Tibial artery (tissue), 4 donors: ENCODE results near the gene SIRPG.

Experiments used
- DNase-seq, 2 donors: peaks; one replicate each; pipeline ENCODE4 v3.0.0-alpha.2; 2019
- H3K27ac ChIP-seq, 2 donors: fragments of 200-600 bp; sonication (generic) in 1 of 2; 1 replicate in 1 of 2; 2 replicates in 1 of 2; pipeline ENCODE4 v1.5.1; 2018 to 2019; ENCODE audit warnings: mild to moderate bottlenecking in 1 of 2
- H3K27me3 ChIP-seq, 2 donors: fragments of 200-600 bp; sonication (generic) in 1 of 2; one replicate each; pipeline versions ENCODE4 v1.5.1 to v1.6.0; 2016 to 2019
- H3K36me3 ChIP-seq, 3 donors: fragments of 200-600 bp; sonication (generic) in 2 of 3; one replicate each; pipeline ENCODE4 v1.5.1; 2016 to 2019; ENCODE audit warnings: mild to moderate bottlenecking in 2 of 3
- H3K4me1 ChIP-seq, 4 donors: fragments of 200-600 bp; sonication (generic) in 2 of 4; 1 replicate in 3 of 4; 2 replicates in 1 of 4; pipeline ENCODE4 v1.5.1; 2016 to 2019
- H3K4me3 ChIP-seq, 2 donors: fragments of 200-600 bp; sonication (generic) in 1 of 2; 1 replicate in 1 of 2; 2 replicates in 1 of 2; pipeline ENCODE4 v1.5.1; 2018 to 2019; ENCODE audit warnings: mild to moderate bottlenecking in 2 of 2
- H3K9me3 ChIP-seq, 3 donors: fragments of 200-600 bp; sonication (generic) in 1 of 3; one replicate each; pipeline ENCODE4 v1.5.1; 2016 to 2019
- intact Hi-C: fragments of 100-400 bp; cut with DNase I; formaldehyde crosslinking; loops from one replicate; pipeline ENCODE4 v1.15.0; 2023; ENCODE audit warnings: low total_unique reads
- TF ChIP-seq, protein P1 (sequence below), 2 experiments: fragments of 200-600 bp in 1 of 2; fragments of 450-650 bp in 1 of 2; IDR thresholded peaks; one replicate each; pipeline ENCODE4 v1.5.1; 2017 to 2019; ENCODE audit warnings: antibody characterized with exemption in 2 of 2, mild to moderate bottlenecking in 1 of 2, moderate library complexity in 1 of 2

Gene SIRPG

DNA sequence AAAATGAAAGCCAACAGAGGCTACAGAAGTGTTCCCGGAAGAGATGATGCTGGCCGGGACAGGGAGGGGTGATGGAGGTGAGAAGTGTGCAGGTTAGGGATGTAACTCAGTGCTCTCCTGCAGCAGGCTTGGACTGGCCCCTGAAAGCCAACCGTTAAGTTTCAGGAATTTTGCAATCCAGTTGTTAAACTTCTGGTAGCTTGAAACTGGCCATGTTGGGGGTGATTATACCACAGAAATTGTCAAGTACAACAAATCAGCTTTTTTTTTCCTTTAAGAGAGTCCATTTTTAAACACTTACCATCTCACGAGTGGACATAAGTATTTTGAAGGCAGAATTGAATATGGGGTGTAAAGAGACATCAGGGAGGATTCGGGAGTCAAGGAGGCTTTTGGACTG, 29.0 kb downstream of the SIRPG start:
- H3K36me3 ChIP-seq, result no peaks in the 10 kb centered on the region
- no peaks in the 10 kb centered on the region for H3K4me1 ChIP-seq
- no peaks in the 10 kb centered on the region for H3K27me3 ChIP-seq
- DNase-seq, result no peak
- TF ChIP-seq, protein P1, sequence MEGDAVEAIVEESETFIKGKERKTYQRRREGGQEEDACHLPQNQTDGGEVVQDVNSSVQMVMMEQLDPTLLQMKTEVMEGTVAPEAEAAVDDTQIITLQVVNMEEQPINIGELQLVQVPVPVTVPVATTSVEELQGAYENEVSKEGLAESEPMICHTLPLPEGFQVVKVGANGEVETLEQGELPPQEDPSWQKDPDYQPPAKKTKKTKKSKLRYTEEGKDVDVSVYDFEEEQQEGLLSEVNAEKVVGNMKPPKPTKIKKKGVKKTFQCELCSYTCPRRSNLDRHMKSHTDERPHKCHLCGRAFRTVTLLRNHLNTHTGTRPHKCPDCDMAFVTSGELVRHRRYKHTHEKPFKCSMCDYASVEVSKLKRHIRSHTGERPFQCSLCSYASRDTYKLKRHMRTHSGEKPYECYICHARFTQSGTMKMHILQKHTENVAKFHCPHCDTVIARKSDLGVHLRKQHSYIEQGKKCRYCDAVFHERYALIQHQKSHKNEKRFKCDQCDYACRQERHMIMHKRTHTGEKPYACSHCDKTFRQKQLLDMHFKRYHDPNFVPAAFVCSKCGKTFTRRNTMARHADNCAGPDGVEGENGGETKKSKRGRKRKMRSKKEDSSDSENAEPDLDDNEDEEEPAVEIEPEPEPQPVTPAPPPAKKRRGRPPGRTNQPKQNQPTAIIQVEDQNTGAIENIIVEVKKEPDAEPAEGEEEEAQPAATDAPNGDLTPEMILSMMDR (IDR thresholded peaks at IDR 0.05), result no peak
- H3K9me3 ChIP-seq, result no peaks in the 10 kb centered on the region
- no peak overlapping the region for H3K27ac ChIP-seq
- no peak overlapping the region for H3K4me3 ChIP-seq
- intact Hi-C loops, result no loop called here

DNA sequence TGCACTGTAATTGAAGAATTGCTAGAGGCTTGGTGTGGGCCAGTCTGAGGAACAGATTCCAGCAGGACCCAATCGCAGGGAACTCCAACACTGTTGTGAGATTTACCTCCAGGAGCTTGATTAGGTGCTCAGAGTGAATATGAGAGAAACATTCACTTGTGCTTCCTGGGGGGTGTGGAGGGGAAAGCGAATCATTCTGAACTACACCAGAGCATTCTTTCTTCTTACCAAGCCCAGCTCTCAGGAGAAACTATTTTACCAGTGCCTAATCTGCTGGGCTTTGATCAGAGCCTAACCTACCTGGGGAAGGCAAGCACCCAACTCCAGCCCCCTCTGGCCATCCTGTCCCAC, 30.4 kb downstream of the SIRPG start:
- no peaks in the 10 kb centered on the region for H3K4me1 ChIP-seq
- H3K27me3 ChIP-seq, result no peaks in the 10 kb centered on the region
- TF ChIP-seq, protein P1 (IDR thresholded peaks at IDR 0.05), result no peak
- no peaks in the 10 kb centered on the region for H3K9me3 ChIP-seq
- no peaks in the 10 kb centered on the region for H3K36me3 ChIP-seq
- intact Hi-C loops, result no loop called here
- no peak overlapping the region for H3K4me3 ChIP-seq
- no peak for DNase-seq
- H3K27ac ChIP-seq, result no peak overlapping the region

DNA sequence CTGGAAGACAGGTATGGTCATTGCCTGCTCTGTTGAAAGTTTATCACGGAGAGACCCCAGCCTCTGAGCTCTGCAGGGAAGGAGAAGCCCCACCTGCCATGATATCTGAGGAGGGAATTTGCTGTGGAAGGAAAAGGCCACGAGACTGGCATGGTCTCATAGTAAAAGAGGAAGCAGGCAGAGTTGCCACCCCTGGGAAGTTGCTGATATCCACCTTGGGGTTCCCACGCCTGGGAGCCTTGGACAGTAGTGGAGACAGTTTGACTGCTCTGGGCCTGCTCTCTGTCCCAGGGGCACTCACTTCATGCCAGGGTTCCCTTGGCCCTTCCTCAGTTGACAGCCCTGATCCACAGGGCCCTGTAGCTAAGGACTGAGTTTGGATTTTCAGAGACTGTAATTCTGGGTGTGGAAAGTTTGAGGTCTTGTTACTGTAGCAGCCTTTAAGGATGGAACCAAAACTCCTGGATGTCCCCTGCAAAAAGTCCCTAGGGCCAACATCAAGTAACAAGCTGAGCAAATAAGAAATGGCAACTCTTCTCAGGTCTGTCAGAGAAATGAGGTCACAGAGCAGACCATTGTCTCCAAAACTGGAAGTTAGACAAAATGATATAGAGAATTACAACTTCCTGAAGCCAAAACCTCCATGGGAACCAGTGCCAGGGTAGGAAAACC, 30.9 kb downstream of the SIRPG start:
- no peak overlapping the region for H3K4me3 ChIP-seq
- no peaks in the 10 kb centered on the region for H3K4me1 ChIP-seq
- no peaks in the 10 kb centered on the region for H3K9me3 ChIP-seq
- no peak overlapping the region for H3K27ac ChIP-seq
- no peaks in the 10 kb centered on the region for H3K36me3 ChIP-seq
- no peak for DNase-seq
- intact Hi-C loops, result no loop called here
- H3K27me3 ChIP-seq, result no peaks in the 10 kb centered on the region
- TF ChIP-seq, protein P1 (IDR thresholded peaks at IDR 0.05), result no peak

DNA sequence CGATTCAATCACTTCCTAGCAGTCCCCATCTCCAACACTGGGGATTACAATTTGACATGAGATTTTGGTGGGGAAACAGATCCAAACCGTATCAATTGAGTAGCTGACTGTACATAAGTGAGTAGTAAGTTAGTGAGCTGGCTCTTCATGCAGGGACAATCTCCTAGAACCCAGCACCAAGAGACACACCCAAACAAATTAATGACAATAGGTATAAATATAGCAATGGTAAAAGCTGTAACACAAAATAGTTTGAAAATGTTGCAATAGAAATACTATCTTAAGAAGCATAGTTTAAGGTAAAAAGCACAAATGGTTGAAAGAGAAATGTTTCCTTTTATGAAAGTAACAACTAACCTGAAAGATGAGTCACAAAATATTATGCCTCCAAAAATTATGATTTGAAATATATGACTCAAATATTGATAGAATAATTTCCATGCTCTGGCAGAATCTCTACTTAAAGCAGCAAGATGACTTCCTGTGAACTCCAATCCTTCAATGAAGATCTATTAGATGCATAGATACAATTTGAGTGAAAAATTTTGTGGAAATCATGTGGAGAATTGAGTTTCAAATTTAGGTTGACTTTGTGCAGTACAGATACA, 32.4 kb downstream of the SIRPG start:
- Histone ChIP-seq H3K9me3 (no peaks in the 10 kb centered on the region), H3K4me3 (no peak overlapping the region), H3K27me3 (no peaks in the 10 kb centered on the region), H3K27ac (no peak overlapping the region), H3K4me1 (no peaks in the 10 kb centered on the region), H3K36me3 (no peaks in the 10 kb centered on the region)
- intact Hi-C loops, result no loop called here
- DNase-seq, result no peak
- TF ChIP-seq, protein P1 (IDR thresholded peaks at IDR 0.05), result no peak

DNA sequence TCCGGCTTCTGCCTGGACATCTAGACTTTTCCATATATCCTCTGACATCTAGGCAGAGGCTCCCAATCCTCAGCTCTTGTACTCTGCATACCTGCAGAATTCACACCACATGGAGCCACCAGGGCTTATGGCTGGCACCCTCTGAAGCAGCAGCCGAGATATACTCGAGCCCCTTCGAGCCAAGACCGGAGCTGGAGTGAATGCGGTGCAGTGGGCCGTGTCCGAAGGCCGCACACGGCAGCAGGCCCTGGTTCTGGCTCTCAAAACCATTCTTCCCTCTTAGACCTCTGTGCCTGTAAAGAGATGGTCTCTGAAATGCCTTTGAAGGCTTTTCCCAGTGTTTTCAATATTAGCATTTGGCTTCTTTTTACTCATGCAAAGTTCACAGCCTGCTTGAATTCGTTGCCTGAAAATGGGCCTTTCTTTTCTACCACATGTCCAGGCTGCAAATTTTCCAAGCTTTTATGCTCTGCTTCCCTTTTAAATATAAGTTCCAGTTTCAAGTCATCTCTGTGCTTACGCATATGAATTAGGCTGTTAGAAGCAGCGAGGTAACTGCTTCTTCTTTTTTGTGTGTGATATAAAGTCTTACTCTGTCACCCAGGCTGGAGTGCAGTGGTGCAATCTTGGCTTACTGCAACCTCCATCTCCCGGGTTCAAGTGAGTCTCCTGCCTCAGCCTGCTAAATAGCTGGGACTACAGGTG, 33.9 kb downstream of the SIRPG start:
- H3K4me3 ChIP-seq, result no peak overlapping the region
- intact Hi-C loops, result no loop called here
- peaks cover 0 to 2% (median under 1%) of the 10 kb centered on the region in 3 donors for H3K9me3 ChIP-seq
- no peaks in the 10 kb centered on the region for H3K36me3 ChIP-seq
- DNase-seq, result no peak
- no peaks in the 10 kb centered on the region for H3K4me1 ChIP-seq
- H3K27me3 ChIP-seq, result no peaks in the 10 kb centered on the region
- no peak overlapping the region for H3K27ac ChIP-seq
- TF ChIP-seq, protein P1 (IDR thresholded peaks at IDR 0.05), result no peak
